Astrocyte (in vitro differentiated cells and primary cell): ENCODE results near the gene TRAM2. TPM values are rescaled to one million over a fixed set of nuclear protein-coding genes. Genes with fewer than 3 reads are reported as not detected.

Experiments
- DNase-seq: peaks from one replicate; pipeline ENCODE4 v3.0.0-alpha.2; 2010; ENCODE audit warnings: low read depth
- FAIRE-seq: peaks from 2 replicates; lab custom pipeline; 2011; peaks lifted over from hg19 to GRCh38; lab: Jason Lieb, UNC
- H2AFZ ChIP-seq: 2 replicates; pipeline ENCODE4 v1.6.0; 2012; ENCODE audit warnings: low read depth, low read length, inconsistent platforms
- H3K27ac ChIP-seq: 2 replicates; pipeline ENCODE4 v1.5.1; 2011; ENCODE audit warnings: low read depth, low read length, inconsistent platforms
- H3K27me3 ChIP-seq: 2 replicates; pipeline ENCODE4 v1.6.0; 2011; ENCODE audit warnings: low read length, inconsistent platforms; ENCODE audit not compliant: insufficient read depth
- H3K36me3 ChIP-seq: 2 replicates; pipeline ENCODE4 v1.5.1; 2011; ENCODE audit warnings: low read length, inconsistent platforms; ENCODE audit not compliant: insufficient read depth
- H3K4me1 ChIP-seq: 2 replicates; pipeline ENCODE4 v1.5.1; 2011; ENCODE audit warnings: low read length, inconsistent platforms; ENCODE audit not compliant: insufficient read depth
- H3K4me2 ChIP-seq: 2 replicates; pipeline ENCODE4 v1.6.0; 2012; ENCODE audit warnings: low read length, inconsistent platforms
- H3K4me3 ChIP-seq: 2 replicates; pipeline ENCODE4 v1.5.1; 2011; ENCODE audit warnings: low read depth, mild to moderate bottlenecking, low read length, inconsistent platforms; ENCODE audit not compliant: insufficient read depth
- H3K79me2 ChIP-seq: 2 replicates; pipeline ENCODE4 v1.6.0; 2012; ENCODE audit warnings: mild to moderate bottlenecking, low read length, inconsistent platforms; ENCODE audit not compliant: insufficient read depth
- H3K9ac ChIP-seq: 2 replicates; pipeline ENCODE4 v1.6.0; 2012; ENCODE audit warnings: mild to moderate bottlenecking, low read length, inconsistent platforms
- H3K9me3 ChIP-seq: 2 replicates; pipeline ENCODE4 v1.5.1; 2012; ENCODE audit warnings: low read depth, mild to moderate bottlenecking, low read length, inconsistent platforms; ENCODE audit not compliant: insufficient read depth
- H4K20me1 ChIP-seq: 2 replicates; pipeline ENCODE4 v1.6.0; 2012; ENCODE audit warnings: low read length, inconsistent platforms; ENCODE audit not compliant: insufficient read depth
- H3K27ac Mint-ChIP-seq: one replicate; pipeline ENCODE4 v1.8.0; 2021; ENCODE audit warnings: mild to moderate bottlenecking, mixed read lengths; ENCODE audit not compliant: unreplicated experiment
- H3K27me3 Mint-ChIP-seq: one replicate; pipeline ENCODE4 v1.8.0; 2021; ENCODE audit warnings: low read depth, mixed read lengths; ENCODE audit not compliant: unreplicated experiment
- H3K36me3 Mint-ChIP-seq: one replicate; pipeline ENCODE4 v1.8.0; 2021; ENCODE audit warnings: low read depth, mixed read lengths; ENCODE audit not compliant: unreplicated experiment
- H3K4me1 Mint-ChIP-seq: one replicate; pipeline ENCODE4 v1.8.0; 2021; ENCODE audit warnings: low read depth, mixed read lengths; ENCODE audit not compliant: unreplicated experiment
- H3K4me3 Mint-ChIP-seq: one replicate; pipeline ENCODE4 v1.8.0; 2021; ENCODE audit warnings: mild to moderate bottlenecking, moderate library complexity, mixed read lengths; ENCODE audit not compliant: unreplicated experiment
- H3K9me3 Mint-ChIP-seq: one replicate; pipeline ENCODE4 v1.8.0; 2021; ENCODE audit warnings: mild to moderate bottlenecking, mixed read lengths; ENCODE audit not compliant: unreplicated experiment
- CTCF ChIP-seq: IDR thresholded peaks from 2 replicates; pipeline ENCODE4 v1.5.1; 2011; ENCODE audit warnings: low read depth, mild to moderate bottlenecking, inconsistent platforms, low read length, moderate library complexity; ENCODE audit not compliant: insufficient read depth
- EZH2 ChIP-seq: IDR thresholded peaks from 2 replicates; pipeline ENCODE4 v1.6.1; 2012; ENCODE audit warnings: mild to moderate bottlenecking, low read length, inconsistent platforms; ENCODE audit not compliant: insufficient read depth
- total RNA-seq: library from RNA; stranded (reverse); gene quantifications from 2 replicates; pipeline ENCODE4 v1.2.1, GENCODE V29; 2021

The TRAM2 gene
- total RNA-seq, 1 donor from 2014 or later, result 93.4 TPM

GRCh38 chr6:52539607-52540006, 37.3 kb downstream of the TRAM2 start:
- peak overlapping the region; percentile 57 for H3K4me3 Mint-ChIP-seq
- no peaks in the 10 kb centered on the region for H4K20me1 ChIP-seq
- peaks cover 22% of the 10 kb centered on the region for H3K36me3 Mint-ChIP-seq
- H3K36me3 ChIP-seq, result peaks cover 11% of the 10 kb centered on the region
- H3K27me3 ChIP-seq, result no peaks in the 10 kb centered on the region
- H3K4me1 Mint-ChIP-seq, result peaks cover 89% of the 10 kb centered on the region
- peak overlapping the region; percentile 76 for H3K4me2 ChIP-seq
- no peaks in the 10 kb centered on the region for H3K27me3 Mint-ChIP-seq
- no peaks in the 10 kb centered on the region for H3K9me3 ChIP-seq
- FAIRE-seq (peak; percentile 9), DNase-seq (peak; percentile 82)
- H3K27ac ChIP-seq, result peak overlapping the region; percentile 88
- peak overlapping the region; percentile 12 for H3K4me3 ChIP-seq
- no peaks in the 10 kb centered on the region for H3K9me3 Mint-ChIP-seq
- no peak overlapping the region for H2AFZ ChIP-seq
- peaks cover 91% of the 10 kb centered on the region for H3K79me2 ChIP-seq
- peak overlapping the region; percentile 99 for H3K27ac Mint-ChIP-seq
- H3K4me1 ChIP-seq, result peaks cover 81% of the 10 kb centered on the region
- H3K9ac ChIP-seq, result peak overlapping the region; percentile 72
- TF ChIP-seq EZH2, result no peak
- TF ChIP-seq CTCF, result no peak

GRCh38 chr6:52538901-52539354, 37.9 kb downstream of the TRAM2 start:
- Histone ChIP-seq H2AFZ (no peak overlapping the region), H3K4me1 (peaks cover 75% of the 10 kb centered on the region), H4K20me1 (no peaks in the 10 kb centered on the region), H3K9ac (peak overlapping the region; percentile 72), H3K27me3 (no peaks in the 10 kb centered on the region), H3K4me3 (peak overlapping the region; percentile 12), H3K9me3 (no peaks in the 10 kb centered on the region), H3K27ac (peak overlapping the region; percentile 88), H3K4me2 (peak overlapping the region; percentile 76), H3K36me3 (peaks cover 11% of the 10 kb centered on the region), H3K79me2 (peaks cover 89% of the 10 kb centered on the region)
- TF ChIP-seq EZH2, result no peak
- no peak for TF ChIP-seq CTCF
- Mint-ChIP-seq H3K4me1 (peaks cover 82% of the 10 kb centered on the region), H3K27ac (peak overlapping the region; percentile 99), H3K36me3 (peaks cover 21% of the 10 kb centered on the region), H3K4me3 (peak overlapping the region; percentile 45), H3K9me3 (no peaks in the 10 kb centered on the region), H3K27me3 (no peaks in the 10 kb centered on the region)
- FAIRE-seq, result peak; percentile 17
- peak; percentile 67 for DNase-seq

GRCh38 chr6:52538252-52538900, 38.5 kb downstream of the TRAM2 start:
- TF ChIP-seq CTCF, result no peak
- no peak for TF ChIP-seq EZH2
- no peaks in the 10 kb centered on the region for H4K20me1 ChIP-seq
- peak overlapping the region; percentile 12 for H3K4me3 ChIP-seq
- H3K4me1 ChIP-seq, result peaks cover 72% of the 10 kb centered on the region
- H3K36me3 ChIP-seq, result peaks cover 10% of the 10 kb centered on the region
- H3K27ac ChIP-seq, result peak overlapping the region; percentile 88
- peaks cover 76% of the 10 kb centered on the region for H3K4me1 Mint-ChIP-seq
- no peaks in the 10 kb centered on the region for H3K9me3 ChIP-seq
- H3K9me3 Mint-ChIP-seq, result no peaks in the 10 kb centered on the region
- no peaks in the 10 kb centered on the region for H3K27me3 ChIP-seq
- peak overlapping the region; percentile 99 for H3K27ac Mint-ChIP-seq
- H2AFZ ChIP-seq, result no peak overlapping the region
- H3K4me2 ChIP-seq, result peak overlapping the region; percentile 76
- peaks cover 21% of the 10 kb centered on the region for H3K36me3 Mint-ChIP-seq
- peak overlapping the region; percentile 72 for H3K9ac ChIP-seq
- H3K27me3 Mint-ChIP-seq, result no peaks in the 10 kb centered on the region
- no peak for DNase-seq
- peaks cover 87% of the 10 kb centered on the region for H3K79me2 ChIP-seq
- no peak for FAIRE-seq
- peak overlapping the region; percentile 45 for H3K4me3 Mint-ChIP-seq
